ENCODE results near the gene PPM1B.

GRCh38 chr2:44172576-44172975 is 3.9 kb downstream of the PPM1B start:
- TF ChIP-seq HDAC6 (IDR thresholded peaks at IDR 0.05; ENCODE audit: low read depth, low read length): no peak
- TF ChIP-seq RNF2 (IDR thresholded peaks at IDR 0.05; ENCODE audit: borderline replicate concordance, low read depth, low read length, missing control alignments, poor library complexity, severe bottlenecking): no peak
- no peak for TF ChIP-seq SIRT6 (IDR thresholded peaks at IDR 0.05; ENCODE audit: low read length)
- TF ChIP-seq TBP (IDR thresholded peaks at IDR 0.05; ENCODE audit: low read depth, low read length): no peak
- no peak for TF ChIP-seq CTCF (IDR thresholded peaks at IDR 0.05; ENCODE audit: control extremely low read depth in 1 of 3, insufficient read depth in 1 of 3, low read depth in 1 of 3, low read length in 3 of 3)
- TF ChIP-seq, protein P1, sequence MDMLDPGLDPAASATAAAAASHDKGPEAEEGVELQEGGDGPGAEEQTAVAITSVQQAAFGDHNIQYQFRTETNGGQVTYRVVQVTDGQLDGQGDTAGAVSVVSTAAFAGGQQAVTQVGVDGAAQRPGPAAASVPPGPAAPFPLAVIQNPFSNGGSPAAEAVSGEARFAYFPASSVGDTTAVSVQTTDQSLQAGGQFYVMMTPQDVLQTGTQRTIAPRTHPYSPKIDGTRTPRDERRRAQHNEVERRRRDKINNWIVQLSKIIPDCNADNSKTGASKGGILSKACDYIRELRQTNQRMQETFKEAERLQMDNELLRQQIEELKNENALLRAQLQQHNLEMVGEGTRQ (IDR thresholded peaks at IDR 0.05; ENCODE audit: low read length): no peak
- no peak for TF ChIP-seq NRF1 (IDR thresholded peaks at IDR 0.05; ENCODE audit: low read depth, low read length)
- no peak for TF ChIP-seq CEBPB (IDR thresholded peaks at IDR 0.05; ENCODE audit: low read depth, low read length)
- no peak for TF ChIP-seq RAD21 (IDR thresholded peaks at IDR 0.05 in 1 of 2, conservative IDR thresholded peaks at IDR 0.05 in 1 of 2; ENCODE audit: low read depth in 2 of 2, low read length in 2 of 2)
- no peak for TF ChIP-seq EP300 (IDR thresholded peaks at IDR 0.05; ENCODE audit: borderline replicate concordance in 1 of 2, low read depth in 2 of 2, low read length in 2 of 2)
- no peak for TF ChIP-seq SP1 (IDR thresholded peaks at IDR 0.05; ENCODE audit: low read depth, low read length)
- no peak for TF ChIP-seq EGR1 (IDR thresholded peaks at IDR 0.05; ENCODE audit: borderline replicate concordance, low read depth, low read length)
- TF ChIP-seq POLR2A (IDR thresholded peaks at IDR 0.05; ENCODE audit: control extremely low read depth in 1 of 2, low read depth in 2 of 2, low read length in 2 of 2): no peak
